Measurements from ENCODE around the gene SLC35B2.

The SLC35B2 gene

DNA sequence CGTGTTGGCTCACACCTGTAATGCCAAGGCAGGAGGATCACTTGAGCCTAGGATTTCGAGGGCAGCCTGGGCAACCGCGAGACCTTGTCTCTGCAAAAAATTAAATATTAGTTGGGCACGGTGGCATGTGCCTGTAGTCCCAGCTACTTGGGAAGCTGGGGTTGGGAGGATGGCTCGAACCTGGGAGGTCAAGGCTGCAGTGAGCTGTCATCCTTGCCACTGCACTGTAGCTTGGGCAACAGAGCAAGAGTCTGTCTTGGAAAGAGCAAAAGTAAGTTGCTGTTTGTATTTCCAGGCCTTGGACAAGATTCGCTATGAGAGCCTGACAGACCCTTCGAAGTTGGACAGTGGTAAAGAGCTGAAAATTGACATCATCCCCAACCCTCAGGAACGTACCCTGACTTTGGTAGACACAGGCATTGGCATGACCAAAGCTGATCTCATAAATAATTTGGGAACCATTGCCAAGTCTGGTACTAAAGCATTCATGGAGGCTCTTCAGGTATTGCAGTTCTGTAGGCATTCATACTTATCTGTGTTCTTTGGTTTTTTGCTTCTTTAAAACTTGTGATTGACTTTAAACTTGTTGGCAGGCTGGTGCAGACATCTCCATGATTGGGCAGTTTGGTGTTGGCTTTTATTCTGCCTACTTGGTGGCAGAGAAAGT, 8.1 kb downstream of the SLC35B2 start:
- Histone ChIP-seq H3K36me3 (replicated peaks) (peaks cover 73% of the 10 kb centered on the region), H3K4me1 (peaks cover 18% of the 10 kb centered on the region), H3K9me3 (no peaks in the 10 kb centered on the region), H3K4me3 (peak overlapping the region; percentile 90), H3K27me3 (ENCODE audit: low read depth) (no peaks in the 10 kb centered on the region)
- in situ Hi-C loops (cut with MboI; ENCODE audit: low sequenced_read_pairs), result loop anchor here (10.0 kb wide), 1 partner anchor 474 kb away; the partner anchor contains the start of gene VEGFA
- no peak for DNase-seq (ENCODE audit: low spot score in 2 of 2)

DNA sequence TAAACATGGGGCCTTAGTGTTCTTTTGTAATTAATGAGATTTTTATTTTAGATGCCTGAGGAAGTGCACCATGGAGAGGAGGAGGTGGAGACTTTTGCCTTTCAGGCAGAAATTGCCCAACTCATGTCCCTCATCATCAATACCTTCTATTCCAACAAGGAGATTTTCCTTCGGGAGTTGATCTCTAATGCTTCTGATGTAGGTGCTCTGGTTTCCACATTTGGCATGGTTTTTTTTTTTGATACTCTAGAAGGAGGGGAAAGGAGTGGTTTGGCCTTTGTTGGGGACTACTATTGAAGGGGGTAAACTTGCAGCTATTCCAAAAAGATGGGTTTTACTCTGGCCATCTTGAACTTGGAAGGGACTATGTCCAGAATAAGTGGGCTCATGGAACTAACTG, 8.7 kb downstream of the SLC35B2 start:
- no peaks in the 10 kb centered on the region for H3K9me3 ChIP-seq
- H3K4me3 ChIP-seq, result peak overlapping the region; percentile 90
- no peak for DNase-seq (ENCODE audit: low spot score in 2 of 2)
- no peaks in the 10 kb centered on the region for H3K27me3 ChIP-seq (ENCODE audit: low read depth)
- in situ Hi-C loops (cut with MboI; ENCODE audit: low sequenced_read_pairs), result loop anchor here (10.0 kb wide), 1 partner anchor 474 kb away; the partner anchor contains the start of gene VEGFA
- H3K36me3 ChIP-seq (replicated peaks), result peaks cover 66% of the 10 kb centered on the region
- H3K4me1 ChIP-seq, result peaks cover 18% of the 10 kb centered on the region

DNA sequence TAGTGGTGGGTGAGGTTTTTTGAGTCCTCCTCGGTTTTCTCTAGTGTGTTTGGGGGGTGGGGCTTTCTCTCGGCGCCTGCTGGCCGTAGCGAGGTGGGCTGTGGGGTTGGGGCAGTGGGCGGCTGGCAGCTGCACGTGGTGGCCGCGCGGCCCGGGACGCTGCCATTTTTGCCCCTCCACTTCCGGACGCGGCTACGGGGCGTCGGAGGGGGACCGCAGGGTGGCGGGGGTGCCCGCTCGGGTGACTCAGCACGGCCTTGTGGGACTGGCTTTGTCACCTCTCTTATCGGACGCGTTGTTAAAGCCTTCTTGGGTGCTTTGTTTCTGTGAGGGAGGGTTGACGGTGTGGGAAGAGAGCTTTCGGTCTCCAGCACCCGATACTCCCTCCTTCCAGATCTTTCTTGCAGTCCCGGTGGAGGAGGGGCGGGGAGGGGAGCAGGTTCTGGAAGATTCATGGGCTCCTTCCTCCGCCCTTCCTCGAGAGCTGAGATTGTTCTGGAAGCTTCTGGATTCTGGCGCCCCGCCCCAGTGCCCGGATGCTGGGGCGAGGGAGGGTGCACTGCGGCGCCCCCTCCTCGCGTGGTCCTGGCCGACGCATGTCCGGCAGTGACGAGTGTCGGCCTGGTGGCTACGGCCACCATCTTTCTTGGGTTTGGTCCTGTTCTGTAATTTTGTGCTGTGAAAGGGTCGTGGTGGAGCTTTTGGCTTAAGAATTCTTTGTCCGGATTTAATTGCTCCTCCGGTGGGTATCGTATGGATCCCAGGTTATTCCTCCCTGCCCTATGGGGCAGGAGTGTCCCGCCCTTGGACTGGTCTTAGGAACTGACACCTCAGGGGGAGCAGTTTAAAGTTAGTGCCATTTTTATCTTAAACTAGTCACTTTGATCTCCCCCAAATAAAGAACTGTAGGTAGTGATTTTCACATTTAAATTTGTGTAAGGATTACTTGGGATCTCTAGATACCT, 9.7 kb downstream of the SLC35B2 start:
- Histone ChIP-seq H3K4me3 (peak overlapping the region; percentile 90), H3K9me3 (no peaks in the 10 kb centered on the region), H3K27me3 (ENCODE audit: low read depth) (no peaks in the 10 kb centered on the region), H3K36me3 (replicated peaks) (peaks cover 57% of the 10 kb centered on the region), H3K4me1 (peaks cover 18% of the 10 kb centered on the region)
- in situ Hi-C loops (cut with MboI; ENCODE audit: low sequenced_read_pairs), result loop anchor here (10.0 kb wide), 1 partner anchor 473 kb away; the partner anchor contains the start of gene VEGFA
- peak in 1 of 2 experiments; percentile 74 for DNase-seq (ENCODE audit: low spot score in 2 of 2)

DNA sequence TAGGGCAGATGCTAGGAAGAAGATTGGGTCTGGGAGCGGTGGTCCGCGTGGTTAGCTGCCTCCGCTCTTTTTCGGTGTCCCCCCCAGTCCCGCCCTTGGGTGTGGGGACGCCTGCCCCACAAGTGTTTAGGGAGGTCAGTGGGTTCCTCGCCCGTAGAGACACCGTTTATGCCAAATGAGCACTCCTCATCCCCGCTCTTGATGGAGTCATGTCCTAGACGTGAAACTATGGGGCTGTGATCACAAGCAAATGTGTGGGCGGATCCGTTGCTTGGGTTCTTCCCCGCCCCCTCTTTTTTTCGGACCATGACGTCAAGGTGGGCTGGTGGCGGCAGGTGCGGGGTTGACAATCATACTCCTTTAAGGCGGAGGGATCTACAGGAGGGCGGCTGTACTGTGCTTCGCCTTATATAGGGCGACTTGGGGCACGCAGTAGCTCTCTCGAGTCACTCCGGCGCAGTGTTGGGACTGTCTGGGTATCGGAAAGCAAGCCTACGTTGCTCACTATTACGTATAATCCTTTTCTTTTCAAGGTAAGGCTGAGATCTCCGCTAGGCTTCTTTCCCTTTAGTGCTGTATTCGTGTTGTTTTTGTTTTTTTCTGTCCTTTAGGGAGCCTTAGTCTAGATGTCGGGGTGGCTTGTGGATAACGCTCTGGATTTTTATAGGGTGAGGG, 10.5 kb downstream of the SLC35B2 start, which contains the start of gene HSP90AB1:
HSP90AB1 (plus strand) TSS at position 439 of the 675 bp plus-strand sequence. CDS start 1,529 bp downstream, outside the sequence.
- Histone ChIP-seq H3K36me3 (replicated peaks) (peaks cover 49% of the 10 kb centered on the region), H3K27me3 (ENCODE audit: low read depth) (no peaks in the 10 kb centered on the region), H3K4me1 (peaks cover 18% of the 10 kb centered on the region), H3K9me3 (no peaks in the 10 kb centered on the region), H3K4me3 (peak within 1 kb of the TSS; percentile 90)
- peak; percentile 97 for DNase-seq (ENCODE audit: low spot score in 2 of 2)
- in situ Hi-C loops (cut with MboI; ENCODE audit: low sequenced_read_pairs), result loop anchor here (10.0 kb wide), 1 partner anchor 472 kb away; the partner anchor contains the start of gene VEGFA

DNA sequence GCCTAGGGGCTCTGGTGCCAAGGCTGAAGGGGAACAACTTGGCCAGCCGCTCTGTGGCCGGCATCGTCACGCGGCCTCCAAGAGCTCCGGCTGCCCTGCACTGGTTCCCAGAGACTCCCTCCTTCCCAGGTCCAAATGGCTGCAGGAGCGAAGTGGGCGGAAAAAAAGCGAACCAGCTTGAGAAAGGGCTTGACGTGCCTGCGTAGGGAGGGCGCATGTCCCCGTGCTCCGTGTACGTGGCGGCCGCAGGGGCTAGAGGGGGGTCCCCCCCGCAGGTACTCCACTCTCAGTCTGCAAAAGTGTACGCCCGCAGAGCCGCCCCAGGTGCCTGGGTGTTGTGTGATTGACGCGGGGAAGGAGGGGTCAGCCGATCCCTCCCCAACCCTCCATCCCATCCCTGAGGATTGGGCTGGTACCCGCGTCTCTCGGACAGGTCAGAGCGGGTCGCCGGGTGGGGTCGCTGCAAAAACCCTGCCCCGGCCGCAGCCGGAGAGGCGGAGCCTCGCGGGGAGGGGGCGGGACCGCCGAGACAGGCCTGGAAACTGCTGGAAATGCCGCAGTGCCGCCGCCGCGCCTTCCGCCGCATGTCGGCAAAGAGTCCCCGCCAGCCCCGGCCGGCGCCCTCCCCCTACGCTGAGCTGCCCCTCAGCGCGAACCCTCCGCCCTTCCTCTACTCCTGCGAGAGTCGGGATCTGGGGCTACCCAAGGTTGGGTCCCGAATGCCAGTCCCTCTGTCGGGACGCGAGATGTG, 11.2 kb downstream of the SLC35B2 start:
- no peaks in the 10 kb centered on the region for H3K9me3 ChIP-seq
- H3K4me3 ChIP-seq, result peak overlapping the region; percentile 90
- in situ Hi-C loops (cut with MboI; ENCODE audit: low sequenced_read_pairs), result loop anchor here (10.0 kb wide), 1 partner anchor 471 kb away; the partner anchor contains the start of gene VEGFA
- peaks cover 18% of the 10 kb centered on the region for H3K4me1 ChIP-seq
- peaks cover 41% of the 10 kb centered on the region for H3K36me3 ChIP-seq (replicated peaks)
- H3K27me3 ChIP-seq (ENCODE audit: low read depth), result no peaks in the 10 kb centered on the region
- peak; percentile 68 to 94 for DNase-seq (ENCODE audit: low spot score in 2 of 2)

DNA sequence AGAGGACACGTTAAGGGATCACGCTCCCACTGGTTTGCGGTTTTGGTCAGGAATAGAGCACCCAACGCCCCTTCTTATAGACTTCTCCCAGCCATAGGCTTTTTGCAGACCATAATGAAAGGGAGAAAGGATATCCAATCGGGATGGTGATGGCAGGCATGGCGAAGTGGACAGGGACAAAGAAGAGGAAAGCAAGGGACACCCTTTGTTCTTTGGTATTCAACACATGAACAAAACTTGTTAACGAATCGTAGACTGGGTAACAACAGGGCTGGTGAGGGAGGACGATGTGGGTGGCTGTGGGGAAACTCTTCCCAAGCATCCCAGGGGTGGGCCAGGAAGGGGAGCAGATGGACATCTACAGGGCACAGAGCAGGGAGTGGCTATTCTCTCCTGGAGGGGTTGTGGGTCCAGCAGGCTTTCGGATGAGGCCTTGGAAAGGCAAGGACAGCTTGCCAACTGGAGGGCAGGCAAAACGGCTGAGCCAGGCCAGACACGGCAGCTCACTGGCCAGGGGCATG, 11.9 kb downstream of the SLC35B2 start:
- Histone ChIP-seq H3K4me1 (peaks cover 18% of the 10 kb centered on the region), H3K27me3 (ENCODE audit: low read depth) (no peaks in the 10 kb centered on the region), H3K9me3 (no peaks in the 10 kb centered on the region), H3K4me3 (peak overlapping the region; percentile 90), H3K36me3 (replicated peaks) (peaks cover 35% of the 10 kb centered on the region)
- no peak for DNase-seq (ENCODE audit: low spot score in 2 of 2)
- in situ Hi-C loops (cut with MboI; ENCODE audit: low sequenced_read_pairs), result loop anchor here (10.0 kb wide), 1 partner anchor 471 kb away; the partner anchor contains the start of gene VEGFA

DNA sequence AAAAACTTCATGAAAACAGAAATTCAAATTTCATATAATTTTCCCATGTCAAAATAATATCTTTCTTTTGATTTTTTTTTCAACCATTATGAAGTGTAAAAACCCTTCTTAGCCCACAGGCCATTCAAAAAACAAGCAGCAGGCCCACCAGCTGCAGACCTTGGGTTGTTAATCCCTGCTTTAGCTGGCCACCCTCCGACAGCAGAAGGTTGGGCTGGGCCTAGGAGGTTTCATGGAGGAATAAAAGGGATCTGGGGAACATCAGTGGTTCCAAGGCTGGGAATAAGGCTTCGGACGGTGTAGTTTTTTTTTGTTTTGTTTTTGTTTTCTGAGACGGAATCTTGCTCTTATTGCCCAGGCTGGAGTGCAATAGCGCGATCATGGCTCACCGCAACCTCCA, 14.0 kb downstream of the SLC35B2 start:
- DNase-seq (ENCODE audit: low spot score in 2 of 2), result no peak
- peaks cover 14% of the 10 kb centered on the region for H3K36me3 ChIP-seq (replicated peaks)
- H3K9me3 ChIP-seq, result no peaks in the 10 kb centered on the region
- in situ Hi-C loops (cut with MboI; ENCODE audit: low sequenced_read_pairs), result loop anchor here (10.0 kb wide), 1 partner anchor 469 kb away; the partner anchor contains the start of gene VEGFA
- no peak overlapping the region for H3K4me3 ChIP-seq
- no peaks in the 10 kb centered on the region for H3K27me3 ChIP-seq (ENCODE audit: low read depth)
- peaks cover 7% of the 10 kb centered on the region for H3K4me1 ChIP-seq

DNA sequence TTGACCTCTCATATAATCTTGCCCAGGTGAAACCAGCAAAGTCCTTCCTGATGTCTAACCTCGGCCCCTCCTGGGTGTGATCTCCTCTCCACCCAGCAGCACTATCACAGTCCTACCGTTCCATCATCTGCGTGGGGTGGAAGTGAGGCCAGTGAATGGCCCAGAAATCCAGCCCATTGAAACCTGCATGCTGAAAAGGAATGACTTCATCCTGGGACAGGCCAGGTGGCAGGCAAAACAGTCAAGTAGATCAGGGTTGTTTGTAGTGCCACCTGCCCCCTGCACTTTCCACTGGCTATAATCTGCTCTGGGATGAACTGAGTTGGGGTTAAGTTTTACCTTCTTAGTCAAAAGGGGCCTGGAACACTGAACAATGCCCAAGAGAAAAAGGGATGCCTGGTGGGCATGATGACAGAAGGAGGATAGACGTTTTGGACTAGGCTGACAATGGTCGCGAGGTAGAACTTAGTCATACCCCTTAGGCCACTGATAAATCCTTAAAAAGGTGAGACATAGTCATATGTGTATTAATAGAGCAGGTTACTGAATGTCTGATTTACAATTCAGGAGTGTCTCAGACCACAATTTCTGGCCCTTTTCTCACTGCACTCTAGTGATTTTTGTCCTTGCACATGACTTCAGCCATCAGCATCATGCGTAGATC, 18.5 kb downstream of the SLC35B2 start:
- H3K4me3 ChIP-seq, result no peak overlapping the region
- H3K9me3 ChIP-seq, result no peaks in the 10 kb centered on the region
- H3K27me3 ChIP-seq (ENCODE audit: low read depth), result no peaks in the 10 kb centered on the region
- peaks cover 17% of the 10 kb centered on the region for H3K36me3 ChIP-seq (replicated peaks)
- H3K4me1 ChIP-seq, result peaks cover 6% of the 10 kb centered on the region
- no peak for DNase-seq (ENCODE audit: low spot score in 2 of 2)
- in situ Hi-C loops (cut with MboI; ENCODE audit: low sequenced_read_pairs), result loop anchor here (5.0 kb wide), 1 partner anchor 67 kb away; no protein-coding TSS in a partner anchor

DNA sequence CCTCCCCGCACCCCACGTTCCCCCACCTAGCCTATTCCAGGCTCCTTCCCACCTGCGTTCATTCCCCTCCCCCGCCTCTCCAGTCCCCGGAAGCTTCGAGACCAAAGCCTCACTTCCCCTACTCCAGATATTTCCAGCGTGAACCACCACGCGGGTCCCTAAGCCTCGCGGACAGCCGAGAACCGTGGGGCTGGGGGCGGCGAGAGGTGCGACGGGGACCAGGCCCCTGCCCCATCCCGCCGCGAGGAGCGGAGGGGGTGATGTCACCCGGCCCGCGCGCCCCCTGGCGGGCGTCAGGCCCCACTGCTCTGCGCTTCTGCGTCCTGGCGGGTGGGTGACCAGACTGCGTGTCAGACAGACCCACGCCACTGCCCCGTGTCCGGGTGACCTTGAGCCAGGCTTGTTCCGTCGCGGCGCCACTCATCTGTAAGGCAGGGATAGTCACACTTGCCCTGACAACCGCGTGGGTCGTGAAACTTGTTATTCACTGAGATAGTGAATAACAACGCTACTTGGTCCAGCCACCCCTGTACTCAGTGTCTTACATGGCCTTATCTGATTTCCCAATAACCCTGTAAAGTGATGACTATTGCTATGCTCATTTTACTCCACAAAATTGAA, 19.4 kb downstream of the SLC35B2 start:
- Histone ChIP-seq H3K27me3 (ENCODE audit: low read depth) (no peaks in the 10 kb centered on the region), H3K4me1 (peaks cover 6% of the 10 kb centered on the region), H3K4me3 (peak overlapping the region; percentile 25), H3K36me3 (replicated peaks) (peaks cover 25% of the 10 kb centered on the region), H3K9me3 (no peaks in the 10 kb centered on the region)
- in situ Hi-C loops (cut with MboI; ENCODE audit: low sequenced_read_pairs), result loop anchor here (5.0 kb wide), 1 partner anchor 66 kb away; no protein-coding TSS in a partner anchor
- peak in 1 of 2 experiments; percentile 82 for DNase-seq (ENCODE audit: low spot score in 2 of 2)

DNA sequence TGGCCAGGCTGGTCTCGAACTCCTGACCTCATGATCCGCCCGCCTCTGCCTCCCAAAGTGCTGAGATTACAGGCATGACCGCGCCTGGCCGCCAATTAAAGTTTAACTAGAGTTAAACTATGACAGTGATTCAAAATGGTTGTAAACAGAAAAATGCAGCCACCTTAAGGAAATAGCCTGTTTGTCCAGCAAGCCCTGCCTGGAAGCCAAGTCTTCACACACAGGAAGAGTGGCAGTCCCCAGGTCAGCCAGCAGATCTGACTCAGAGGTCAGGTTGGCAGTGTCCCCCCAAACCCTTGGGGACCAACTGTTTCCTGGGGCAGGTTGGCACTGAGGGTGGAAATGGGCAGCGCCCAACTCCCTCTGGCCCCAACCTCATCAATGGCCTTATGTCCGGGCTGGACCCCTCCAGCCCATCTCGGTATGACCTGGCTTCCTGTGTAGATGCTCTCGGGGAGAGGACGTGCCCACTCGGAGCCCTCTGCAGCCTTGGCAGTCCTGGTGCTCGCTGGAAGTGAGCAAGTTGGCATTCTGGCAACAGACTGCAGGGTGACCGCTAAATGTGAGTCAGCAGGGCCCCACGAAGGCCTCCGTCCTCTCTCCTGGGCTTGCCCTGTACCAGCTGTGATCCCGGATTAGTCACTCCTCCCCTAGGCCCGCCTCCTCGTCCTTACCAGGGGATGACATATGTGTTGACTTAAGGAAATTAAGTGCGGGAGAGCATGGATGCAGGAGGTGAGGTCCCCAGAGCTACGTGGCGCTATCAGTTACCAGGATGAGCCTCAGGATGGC, 20.1 kb downstream of the SLC35B2 start:
- H3K27me3 ChIP-seq (ENCODE audit: low read depth), result no peaks in the 10 kb centered on the region
- in situ Hi-C loops (cut with MboI; ENCODE audit: low sequenced_read_pairs), result loop anchor here (5.0 kb wide), 1 partner anchor 65 kb away; no protein-coding TSS in a partner anchor
- DNase-seq (ENCODE audit: low spot score in 2 of 2), result peak in 1 of 2 experiments; percentile 78

More for the DNA sequence above, 20.1 kb downstream of the SLC35B2 start:
- Histone ChIP-seq H3K4me1 (peaks cover 6% of the 10 kb centered on the region), H3K4me3 (peak overlapping the region; percentile 25), H3K9me3 (no peaks in the 10 kb centered on the region), H3K36me3 (replicated peaks) (peaks cover 31% of the 10 kb centered on the region)

Measured in HAP-1 (cell line).